Transverse colon (tissue), 4 donors: ENCODE measurements around the gene SLIT3.

Experiments used
- CTCF ChIP-seq, 5 experiments: fragments of 200-600 bp in 3 of 5; fragments of 450-650 bp in 2 of 5; sonication (generic) in 3 of 5; IDR thresholded peaks; 1 replicate in 2 of 5; 2 replicates in 3 of 5; pipeline ENCODE4 v1.5.1; 2016 to 2017; ENCODE audit warnings: antibody characterized with exemption in 5 of 5, inconsistent platforms in 3 of 5, mild to moderate bottlenecking in 2 of 5, moderate library complexity in 1 of 5
- POLR2AphosphoS5 ChIP-seq, 3 donors: sonication (generic); formaldehyde crosslinking; IDR thresholded peaks; one replicate each; pipeline ENCODE4 v1.6.1; 2016; ENCODE audit warnings: antibody characterized with exemption in 3 of 3

DNA sequence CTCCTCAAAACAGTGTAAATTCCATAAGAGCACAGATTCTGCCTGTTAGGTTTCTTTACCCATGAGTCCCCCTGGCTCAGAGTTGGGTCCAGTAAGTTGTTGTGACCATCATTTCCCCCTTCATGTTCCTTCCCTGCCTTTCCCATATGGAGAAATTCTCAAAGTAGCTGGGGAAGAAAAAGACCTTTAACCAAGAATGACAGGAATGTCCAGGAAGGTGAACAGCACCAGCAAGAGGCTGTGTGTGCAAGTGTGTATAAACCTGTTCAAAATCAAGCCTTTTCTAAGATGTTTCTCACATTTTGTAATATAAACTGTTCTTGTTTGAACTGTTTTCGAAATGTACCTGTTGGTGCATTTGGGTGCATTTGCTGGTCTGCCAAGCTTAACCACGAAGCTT, 238.2 kb downstream of the SLIT3 start:
- no peak for TF ChIP-seq POLR2AphosphoS5 (IDR thresholded peaks at IDR 0.05)
- TF ChIP-seq CTCF (IDR thresholded peaks at IDR 0.05) = no peak
